CMK (cell line): ENCODE results near the gene ZNF93.
A peak's percentile ranks its signal among the peaks of the same experiment; 100 is the strongest.
"Not testable (repeated sequence)": the region's sequence is repeated elsewhere in the genome, so short reads cannot be mapped to it uniquely, and the experiment has no call there.

Experiments used
- DNase-seq: peaks from one replicate; pipeline ENCODE4 v3.0.0-alpha.2; 2010; ENCODE audit warnings: low read depth

Gene ZNF93

DNA sequence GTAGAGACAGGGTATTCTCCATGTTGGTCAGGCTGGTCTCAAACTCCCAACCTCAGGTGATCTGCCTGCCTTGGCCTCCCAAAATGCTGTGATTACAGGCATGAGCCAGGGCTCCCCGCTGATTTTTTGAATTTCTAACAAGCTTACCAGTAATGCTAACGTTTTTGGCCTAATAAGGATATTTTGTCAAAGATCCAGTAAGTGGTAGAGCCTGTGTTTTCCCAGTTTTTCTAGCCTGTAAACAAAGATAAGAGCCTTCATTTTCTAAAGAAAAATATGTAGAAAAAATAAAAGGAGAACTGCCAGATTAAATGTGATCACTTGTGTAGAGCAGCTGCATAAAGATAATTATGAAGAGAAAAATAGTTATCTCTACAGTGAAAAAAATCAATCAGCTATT lies 37.7 kb downstream of the ZNF93 start:
- DNase-seq, result no peak

DNA sequence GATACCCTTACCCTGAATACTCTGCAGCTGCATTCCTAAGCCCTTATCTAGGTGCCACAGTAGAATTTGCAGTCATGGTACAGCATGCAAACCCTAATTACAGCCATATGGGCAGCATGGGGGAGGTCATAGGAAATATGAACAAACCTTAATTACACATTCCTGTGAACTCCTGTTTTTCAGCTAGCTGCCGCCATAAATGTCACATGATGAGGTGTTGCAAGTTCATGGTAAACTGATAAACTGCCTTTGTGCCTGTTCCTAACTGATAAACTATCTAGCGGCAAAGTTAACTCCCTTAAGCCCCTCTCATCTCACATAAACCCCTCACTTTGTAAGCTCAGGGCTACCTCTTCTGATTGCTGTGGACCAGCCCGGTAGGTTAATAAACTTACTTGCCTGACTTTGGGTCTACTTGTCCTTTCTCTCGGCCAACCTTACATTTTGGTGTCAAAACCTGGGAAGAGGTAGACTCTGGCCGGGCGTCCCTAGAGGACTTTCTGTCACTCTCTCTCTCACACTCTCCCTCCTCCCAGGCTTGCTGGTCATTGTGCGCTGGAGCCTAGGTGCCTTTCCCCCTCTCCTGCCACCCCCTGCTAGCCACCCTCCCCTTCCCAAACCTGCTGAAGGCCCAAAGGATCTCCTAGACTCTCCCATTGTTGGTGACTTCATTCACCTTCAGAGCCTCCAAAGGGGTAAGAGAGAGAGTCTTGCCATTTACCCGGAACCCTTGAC lies 43.3 kb downstream of the ZNF93 start:
- no peak for DNase-seq

DNA sequence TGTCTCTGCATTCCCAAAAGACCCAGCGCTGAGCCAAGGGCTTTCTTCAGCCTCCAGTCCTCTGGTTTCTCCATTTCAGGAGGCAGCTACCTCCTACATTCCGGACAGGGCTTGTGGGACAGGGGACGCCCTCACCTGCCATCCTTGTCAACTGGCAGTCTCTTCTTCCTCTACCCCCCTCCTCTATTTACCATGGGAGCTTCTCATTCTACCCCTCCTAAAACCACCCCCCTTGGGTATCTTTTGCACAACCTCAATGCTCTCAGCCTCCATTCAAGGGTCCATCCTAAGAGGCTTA lies 43.8 kb downstream of the ZNF93 start:
- no peak for DNase-seq

DNA sequence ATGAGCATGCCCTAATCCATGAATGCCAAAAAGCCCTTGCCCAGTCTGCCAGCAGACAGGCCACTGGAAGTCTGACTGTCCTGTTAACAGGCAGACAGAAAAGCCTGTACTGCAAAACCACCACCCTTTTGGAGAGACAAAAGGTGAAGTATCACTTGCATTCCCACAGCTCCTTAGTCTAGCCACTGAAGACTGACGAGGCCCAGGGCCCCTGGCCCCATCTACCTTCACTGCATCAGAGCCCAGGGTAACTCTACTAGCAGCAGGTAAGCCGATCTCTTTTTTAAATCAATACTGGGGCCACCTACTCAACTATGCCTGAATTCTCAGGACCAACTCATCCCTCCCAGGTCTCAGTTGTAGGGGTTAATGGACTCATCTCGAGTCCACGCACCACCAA lies 45.5 kb downstream of the ZNF93 start:
- DNase-seq, result no peak

DNA sequence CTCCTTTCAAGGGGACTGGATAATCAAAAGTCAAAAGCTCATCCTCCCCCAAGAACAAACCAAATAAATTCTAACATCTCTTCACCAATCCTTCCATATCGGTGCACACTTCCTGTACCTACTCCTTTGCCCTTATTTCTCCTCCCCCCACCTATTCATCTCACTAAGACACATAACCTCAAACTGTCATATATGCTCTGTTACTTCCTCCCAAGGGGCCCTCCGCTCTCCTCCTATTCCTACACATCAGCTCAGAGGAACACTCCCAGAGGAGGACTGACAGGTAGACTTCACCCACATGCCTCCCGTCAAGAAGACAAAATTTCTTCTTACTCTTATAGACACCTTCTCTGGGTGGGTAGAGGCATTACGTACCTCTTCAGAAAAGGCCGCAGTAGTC lies 48.1 kb downstream of the ZNF93 start:
- DNase-seq, result no peak

DNA sequence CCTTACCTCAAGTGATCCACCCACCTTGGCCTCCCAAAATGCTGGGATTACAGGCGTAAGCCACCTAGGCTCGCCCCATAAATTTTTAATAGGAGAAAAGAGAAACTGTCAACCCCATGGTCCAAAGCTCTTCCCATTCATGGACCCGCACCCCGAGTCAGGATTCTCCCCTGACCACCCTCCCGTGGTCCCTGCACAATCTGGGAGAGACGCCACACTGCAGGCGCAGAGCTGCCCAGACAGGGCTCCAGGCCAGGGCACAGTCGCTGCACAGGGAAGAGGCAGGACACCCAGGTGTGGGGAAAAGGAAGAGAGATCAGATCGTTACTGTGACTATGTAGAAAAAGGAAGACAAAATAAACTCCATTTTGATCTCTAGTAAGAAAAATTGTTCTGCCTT lies 54.5 kb downstream of the ZNF93 start:
- no peak for DNase-seq

DNA sequence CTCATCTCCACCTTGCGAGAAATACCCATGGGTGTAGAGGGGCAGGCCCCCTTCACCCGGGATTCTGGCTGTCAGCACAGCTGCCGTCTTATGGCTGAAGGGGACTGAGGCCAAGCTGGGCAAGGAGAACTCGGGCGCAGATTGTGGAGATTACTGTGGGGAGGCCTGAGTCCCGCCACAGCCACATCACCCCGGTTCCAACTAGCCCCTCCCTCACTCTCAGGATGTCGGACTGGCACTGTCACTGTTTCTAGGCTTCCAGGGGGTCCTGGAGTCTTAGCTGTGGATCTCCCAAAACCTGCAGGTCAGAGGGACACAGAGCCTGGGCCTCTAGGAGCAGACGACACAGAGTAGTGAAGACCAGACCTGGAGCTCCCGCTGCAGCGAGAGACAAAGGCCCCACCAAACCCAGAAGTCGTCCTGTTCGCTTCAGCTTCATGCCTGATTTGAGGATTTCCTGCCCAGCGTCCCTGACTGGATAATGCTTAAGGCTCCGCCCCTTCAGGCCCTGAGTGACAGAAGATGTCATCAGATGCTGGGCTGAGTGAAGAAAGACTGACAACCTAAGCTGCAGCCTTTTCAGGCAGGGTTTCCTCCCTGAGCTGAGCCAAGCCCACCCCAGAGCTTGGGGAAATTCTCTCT lies 55.8 kb downstream of the ZNF93 start:
- DNase-seq, result no peak

DNA sequence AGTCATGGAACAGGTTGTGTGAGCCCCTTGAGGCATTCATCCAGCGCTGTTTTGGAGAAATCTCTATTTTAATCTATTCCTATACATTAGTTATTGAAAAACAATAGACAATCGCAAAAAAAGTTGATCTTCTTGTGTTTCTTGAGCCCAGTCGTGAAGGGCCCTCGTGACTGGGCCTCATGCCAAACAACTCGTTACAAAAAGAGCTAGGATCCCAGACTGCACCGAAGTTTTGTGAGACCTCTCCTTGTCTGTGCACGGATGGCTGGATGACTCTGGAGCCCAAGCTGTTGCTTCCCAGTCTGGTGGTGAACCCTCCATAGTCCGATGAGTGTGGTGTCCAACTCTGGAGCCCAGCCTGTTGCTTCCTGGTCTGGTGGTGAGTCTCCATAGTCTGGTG lies 57.0 kb downstream of the ZNF93 start:
- not testable (repeated sequence) for DNase-seq

DNA sequence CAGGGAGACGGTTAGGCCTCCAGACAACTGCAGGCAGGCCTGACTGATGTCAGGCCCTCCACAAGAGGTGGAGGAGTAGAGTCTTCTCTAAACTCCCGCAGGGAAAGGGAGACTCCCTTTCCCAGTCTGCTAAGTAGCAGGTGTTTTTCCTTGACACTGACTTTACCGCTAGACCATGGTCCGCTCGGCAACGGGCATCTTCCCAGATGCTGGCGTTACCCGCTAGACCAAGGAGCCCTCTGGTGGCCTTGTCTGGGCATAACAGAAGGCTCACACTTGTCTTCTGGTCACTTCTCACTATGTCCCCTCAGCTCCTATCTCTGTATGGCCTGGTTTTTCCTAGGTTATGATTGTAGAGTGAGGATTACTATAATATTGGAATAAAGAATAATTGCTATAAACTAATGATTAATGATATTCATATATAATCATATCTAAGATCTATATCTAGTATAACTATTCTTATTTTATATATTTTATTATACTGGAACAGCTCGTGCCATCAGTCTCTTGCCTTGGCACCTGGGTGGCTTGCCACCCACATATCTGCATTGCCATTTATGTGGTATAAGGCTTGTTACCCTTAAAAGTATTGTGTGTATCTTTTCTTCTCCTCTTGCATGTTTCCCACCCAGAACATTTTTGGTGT lies 58.5 kb downstream of the ZNF93 start:
- peak; percentile 8 for DNase-seq

DNA sequence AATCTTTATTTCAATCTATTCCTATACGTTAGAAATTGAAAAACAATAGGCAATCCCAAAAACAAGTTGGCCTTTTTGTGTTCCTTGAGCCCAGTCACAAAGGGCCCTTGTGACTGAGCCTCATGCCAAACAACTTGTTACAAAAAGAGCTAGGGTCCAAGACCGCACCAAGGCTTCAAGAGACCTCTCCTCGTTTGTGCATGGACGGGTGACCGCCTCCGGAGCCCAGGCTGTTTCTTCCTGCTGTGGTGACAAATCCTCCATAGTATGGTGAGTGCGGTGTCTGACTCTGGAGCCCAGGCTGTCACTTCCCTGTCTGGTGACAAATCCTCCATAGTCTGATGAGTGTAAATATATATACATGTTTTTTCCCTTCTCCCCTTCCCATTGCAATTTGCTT lies 63.7 kb downstream of the ZNF93 start:
- DNase-seq, result no peak

DNA sequence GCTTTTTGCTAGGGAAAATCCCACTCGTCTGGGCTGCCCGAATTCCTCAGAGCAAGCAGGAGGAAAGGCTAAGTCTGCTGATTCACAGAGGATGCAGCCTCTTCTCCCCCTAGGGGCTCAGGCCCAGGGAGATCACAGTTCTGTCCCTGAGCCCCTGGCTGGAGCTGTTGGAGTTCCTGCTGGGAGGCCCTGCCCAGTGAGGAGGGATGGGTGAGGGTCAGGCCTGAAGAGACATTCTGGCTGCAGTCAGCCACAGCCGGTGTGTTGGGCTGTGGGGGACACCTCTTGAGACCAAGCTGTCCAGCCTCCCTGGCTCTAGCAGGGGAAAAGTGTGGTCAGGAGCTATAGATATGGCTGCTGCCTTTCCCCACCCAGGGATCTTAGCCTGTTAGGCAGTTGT lies 65.4 kb downstream of the ZNF93 start:
- DNase-seq, result not testable (repeated sequence)

DNA sequence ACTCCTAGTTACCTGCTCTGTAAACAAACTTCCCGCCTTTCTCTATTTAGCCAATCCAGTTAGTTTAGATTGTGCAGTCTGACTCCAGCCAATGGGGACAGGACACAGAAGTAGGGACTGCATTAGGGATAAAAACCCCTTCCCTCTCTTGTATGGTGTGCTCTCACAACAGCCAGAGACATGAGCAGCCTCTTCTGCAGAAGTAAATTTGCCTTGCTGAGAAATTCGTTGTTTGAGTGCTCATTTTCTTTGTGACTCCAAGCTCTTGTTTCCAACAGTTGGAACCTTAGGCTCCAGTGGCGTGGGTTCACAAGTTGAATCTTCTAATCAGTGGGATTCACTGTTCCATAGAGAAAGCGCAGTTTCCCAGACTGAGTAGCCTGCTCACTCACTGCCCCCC lies 66.1 kb downstream of the ZNF93 start:
- no peak for DNase-seq
